ENCODE measurements around the gene SLC4A3. TPM values are rescaled to one million over a fixed set of nuclear protein-coding genes. Genes with fewer than 3 reads are reported as not detected.

The SLC4A3 gene
- polyA plus RNA-seq, 1 experiment: 12.1 TPM

DNA sequence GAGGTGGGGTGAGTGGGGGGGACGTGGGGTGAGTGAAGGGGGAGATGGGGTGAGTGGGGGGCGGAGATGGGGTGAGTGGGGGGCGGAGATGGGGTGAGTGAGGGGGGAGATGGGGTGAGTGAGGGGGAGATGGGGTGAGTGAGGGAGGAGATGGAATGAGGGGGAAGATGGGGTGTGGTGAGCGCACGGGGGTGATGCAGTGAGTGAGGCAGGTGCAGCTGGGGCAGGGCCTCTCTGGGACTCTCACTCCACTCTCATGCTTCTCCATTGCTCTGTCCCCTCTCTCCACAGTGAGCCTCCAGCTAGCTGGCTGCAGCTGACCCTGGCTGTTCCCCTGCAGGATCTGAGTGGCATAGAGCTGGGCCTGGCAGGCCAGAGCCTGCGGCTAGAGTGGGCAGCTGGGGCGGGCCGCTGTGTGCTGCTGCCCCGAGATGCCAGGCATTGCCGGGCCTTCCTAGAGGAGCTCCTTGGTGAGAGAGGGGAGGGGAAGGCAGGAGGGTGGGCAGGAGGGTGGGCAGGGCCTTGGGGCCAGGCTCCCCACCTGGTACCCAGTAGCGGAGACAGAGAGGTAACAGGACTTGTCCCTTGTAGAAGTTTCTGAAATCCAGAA is 13.9 kb upstream of the SLC4A3 start:
- DNase-seq (ENCODE audit: low read depth): no peak
- Histone ChIP-seq H3K27me3 (ENCODE audit: control insufficient read depth, insufficient read depth, low read length) (no peaks in the 10 kb centered on the region), H3K4me3 (ENCODE audit: low read depth, low read length) (no peak overlapping the region), H3K36me3 (ENCODE audit: control insufficient read depth, insufficient read depth, low read length) (peaks cover 25% of the 10 kb centered on the region)
- TF ChIP-seq, protein P1, sequence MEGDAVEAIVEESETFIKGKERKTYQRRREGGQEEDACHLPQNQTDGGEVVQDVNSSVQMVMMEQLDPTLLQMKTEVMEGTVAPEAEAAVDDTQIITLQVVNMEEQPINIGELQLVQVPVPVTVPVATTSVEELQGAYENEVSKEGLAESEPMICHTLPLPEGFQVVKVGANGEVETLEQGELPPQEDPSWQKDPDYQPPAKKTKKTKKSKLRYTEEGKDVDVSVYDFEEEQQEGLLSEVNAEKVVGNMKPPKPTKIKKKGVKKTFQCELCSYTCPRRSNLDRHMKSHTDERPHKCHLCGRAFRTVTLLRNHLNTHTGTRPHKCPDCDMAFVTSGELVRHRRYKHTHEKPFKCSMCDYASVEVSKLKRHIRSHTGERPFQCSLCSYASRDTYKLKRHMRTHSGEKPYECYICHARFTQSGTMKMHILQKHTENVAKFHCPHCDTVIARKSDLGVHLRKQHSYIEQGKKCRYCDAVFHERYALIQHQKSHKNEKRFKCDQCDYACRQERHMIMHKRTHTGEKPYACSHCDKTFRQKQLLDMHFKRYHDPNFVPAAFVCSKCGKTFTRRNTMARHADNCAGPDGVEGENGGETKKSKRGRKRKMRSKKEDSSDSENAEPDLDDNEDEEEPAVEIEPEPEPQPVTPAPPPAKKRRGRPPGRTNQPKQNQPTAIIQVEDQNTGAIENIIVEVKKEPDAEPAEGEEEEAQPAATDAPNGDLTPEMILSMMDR (IDR thresholded peaks at IDR 0.05; ENCODE audit: insufficient read depth, low read depth, low read length): no peak
- POLR2A ChIA-PET: no interaction called here
- CTCF ChIA-PET: interaction anchor here (1.4 kb wide), 1 partner anchor 53 kb away, joined by 7 read pairs; no protein-coding TSS in a partner anchor

DNA sequence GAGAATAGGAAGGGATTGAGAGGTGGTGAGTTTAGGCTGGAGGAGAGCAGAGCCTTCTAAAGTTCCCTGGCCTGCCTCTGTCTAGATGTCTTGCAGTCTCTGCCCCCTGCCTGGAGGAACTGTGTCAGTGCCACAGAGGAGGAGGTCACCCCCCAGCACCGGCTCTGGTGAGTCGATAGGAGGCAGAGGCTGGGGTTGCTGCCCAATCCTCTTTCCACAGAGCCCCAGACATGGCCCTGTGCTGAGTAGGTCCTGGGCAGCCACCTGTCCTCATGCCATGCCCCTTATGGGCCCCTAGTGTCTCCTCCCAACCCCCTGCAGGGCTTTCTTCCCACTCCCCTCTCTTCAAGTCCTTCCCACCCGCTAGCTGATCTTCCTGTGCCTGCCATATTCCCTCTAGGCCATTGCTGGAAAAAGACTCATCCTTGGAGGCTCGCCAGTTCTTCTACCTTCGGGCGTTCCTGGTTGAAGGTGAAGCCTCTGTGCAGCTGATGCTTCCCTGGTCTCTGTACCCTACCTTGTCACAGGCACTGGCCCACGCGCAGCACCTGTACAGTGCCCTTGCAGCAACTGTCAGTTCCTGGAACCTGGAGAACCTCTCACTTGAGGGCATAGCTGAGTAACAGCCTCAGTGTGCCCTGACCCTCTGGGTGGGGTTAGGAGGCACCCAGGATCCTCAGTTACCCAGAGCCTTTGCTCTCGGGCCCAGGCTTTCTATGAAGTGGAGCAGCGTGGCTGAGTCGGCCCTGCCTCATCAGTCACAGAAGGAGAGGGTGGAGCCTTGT is 13.2 kb upstream of the SLC4A3 start:
- TF ChIP-seq, protein P1 (IDR thresholded peaks at IDR 0.05; ENCODE audit: insufficient read depth, low read depth, low read length): no peak
- no peak for DNase-seq (ENCODE audit: low read depth)
- ChIA-PET POLR2A (no interaction called here), CTCF (no interaction called here)
- Histone ChIP-seq H3K36me3 (ENCODE audit: control insufficient read depth, insufficient read depth, low read length) (peaks cover 22% of the 10 kb centered on the region), H3K4me3 (ENCODE audit: low read depth, low read length) (no peak overlapping the region), H3K27me3 (ENCODE audit: control insufficient read depth, insufficient read depth, low read length) (no peaks in the 10 kb centered on the region)

DNA sequence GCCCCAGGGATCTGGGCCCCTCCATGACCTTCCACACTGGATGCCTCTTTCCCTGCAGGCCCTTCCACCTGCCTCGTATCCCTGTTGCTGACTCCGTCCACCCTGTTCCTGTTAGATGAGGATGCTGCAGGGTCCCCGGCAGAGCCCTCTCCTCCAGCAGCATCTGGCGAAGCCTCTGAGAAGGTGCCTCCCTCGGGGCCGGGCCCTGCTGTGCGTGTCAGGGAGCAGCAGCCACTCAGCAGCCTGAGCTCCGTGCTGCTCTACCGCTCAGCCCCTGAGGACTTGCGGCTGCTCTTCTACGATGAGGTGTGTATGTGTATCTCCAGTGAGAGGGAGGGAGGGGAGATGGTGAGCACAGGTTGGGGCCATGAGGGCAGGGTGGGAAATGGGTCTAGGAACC is 12.4 kb upstream of the SLC4A3 start:
- DNase-seq (ENCODE audit: low read depth): no peak
- POLR2A ChIA-PET: no interaction called here
- no peaks in the 10 kb centered on the region for H3K27me3 ChIP-seq (ENCODE audit: control insufficient read depth, insufficient read depth, low read length)
- H3K4me3 ChIP-seq (ENCODE audit: low read depth, low read length): no peak overlapping the region
- H3K36me3 ChIP-seq (ENCODE audit: control insufficient read depth, insufficient read depth, low read length): peaks cover 20% of the 10 kb centered on the region
- CTCF ChIA-PET: interaction anchor here (1.1 to 1.4 kb wide), 2 partner anchors 9 to 26 kb away, joined by 4 to 5 read pairs; no protein-coding TSS in a partner anchor
- TF ChIP-seq, protein P1 (IDR thresholded peaks at IDR 0.05; ENCODE audit: insufficient read depth, low read depth, low read length): no peak

DNA sequence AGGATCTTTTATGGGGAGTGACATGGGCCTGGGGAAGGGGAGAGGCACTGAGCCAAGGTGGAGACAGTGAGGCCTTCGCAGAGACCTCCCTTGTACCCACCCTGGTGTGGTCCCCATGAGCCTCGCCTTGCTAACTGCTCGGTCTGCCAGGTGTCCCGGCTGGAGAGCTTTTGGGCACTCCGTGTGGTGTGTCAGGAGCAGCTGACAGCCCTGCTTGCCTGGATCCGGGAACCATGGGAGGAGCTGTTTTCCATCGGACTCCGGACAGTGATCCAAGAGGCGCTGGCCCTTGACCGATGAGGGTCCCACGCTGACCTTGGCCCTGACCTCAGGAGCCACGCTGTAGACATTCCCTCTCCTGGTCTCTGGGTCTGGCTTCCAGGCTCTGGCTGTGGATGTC is 11.5 kb upstream of the SLC4A3 start:
- POLR2A ChIA-PET: no interaction called here
- DNase-seq (ENCODE audit: low read depth): no peak
- H3K4me3 ChIP-seq (ENCODE audit: low read depth, low read length): no peak overlapping the region
- peaks cover 20% of the 10 kb centered on the region for H3K36me3 ChIP-seq (ENCODE audit: control insufficient read depth, insufficient read depth, low read length)
- CTCF ChIA-PET: interaction anchor here (1.1 to 1.8 kb wide), 3 partner anchors 10 to 27 kb away, joined by 4 to 6 read pairs (median 5); no protein-coding TSS in a partner anchor
- H3K27me3 ChIP-seq (ENCODE audit: control insufficient read depth, insufficient read depth, low read length): no peaks in the 10 kb centered on the region
- TF ChIP-seq, protein P1 (IDR thresholded peaks at IDR 0.05; ENCODE audit: insufficient read depth, low read depth, low read length): no peak

DNA sequence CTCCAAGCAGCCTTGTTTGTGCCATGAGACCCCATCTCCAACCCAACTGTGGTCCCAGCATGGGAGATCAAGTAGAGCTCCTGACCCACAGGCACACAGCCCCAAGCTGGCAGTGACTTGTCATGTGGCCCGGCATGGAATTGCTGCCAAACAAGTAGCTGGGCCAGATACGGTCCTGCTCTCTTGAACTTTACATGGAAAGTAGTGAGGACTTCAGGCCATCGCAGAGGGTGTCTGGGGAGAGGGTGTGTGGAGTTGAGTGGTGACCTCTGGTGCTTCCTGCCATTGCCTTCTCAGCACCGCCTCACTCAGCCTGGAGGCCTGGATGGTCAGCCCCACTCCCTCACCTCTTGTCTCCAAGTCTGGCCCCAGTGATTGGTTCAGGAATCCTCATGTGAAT is 10.9 kb upstream of the SLC4A3 start:
- Histone ChIP-seq H3K4me3 (ENCODE audit: low read depth, low read length) (no peak overlapping the region), H3K27me3 (ENCODE audit: control insufficient read depth, insufficient read depth, low read length) (0 out of 2 replicates have a peak, but pooled peaks cover 2% of the 10 kb centered on the region), H3K36me3 (ENCODE audit: control insufficient read depth, insufficient read depth, low read length) (peaks cover 20% of the 10 kb centered on the region)
- ChIA-PET POLR2A (no interaction called here), CTCF (interaction anchor here (1.4 to 1.8 kb wide), 2 partner anchors 25 to 26 kb away, joined by 5 to 6 read pairs; no protein-coding TSS in a partner anchor)
- TF ChIP-seq, protein P1 (IDR thresholded peaks at IDR 0.05; ENCODE audit: insufficient read depth, low read depth, low read length): no peak
- no peak for DNase-seq (ENCODE audit: low read depth)

All from BJ (cell line).